GM19438 (cell line): ENCODE measurements around the gene ORM2.

ENCODE experiments used
- ATAC-seq: cut with Tn5 transposase; IDR thresholded peaks from one replicate; pipeline ENCODE4 v1.9.1; 2021; ENCODE audit warnings: low read depth; ENCODE audit not compliant: unreplicated experiment

The ORM2 gene

DNA sequence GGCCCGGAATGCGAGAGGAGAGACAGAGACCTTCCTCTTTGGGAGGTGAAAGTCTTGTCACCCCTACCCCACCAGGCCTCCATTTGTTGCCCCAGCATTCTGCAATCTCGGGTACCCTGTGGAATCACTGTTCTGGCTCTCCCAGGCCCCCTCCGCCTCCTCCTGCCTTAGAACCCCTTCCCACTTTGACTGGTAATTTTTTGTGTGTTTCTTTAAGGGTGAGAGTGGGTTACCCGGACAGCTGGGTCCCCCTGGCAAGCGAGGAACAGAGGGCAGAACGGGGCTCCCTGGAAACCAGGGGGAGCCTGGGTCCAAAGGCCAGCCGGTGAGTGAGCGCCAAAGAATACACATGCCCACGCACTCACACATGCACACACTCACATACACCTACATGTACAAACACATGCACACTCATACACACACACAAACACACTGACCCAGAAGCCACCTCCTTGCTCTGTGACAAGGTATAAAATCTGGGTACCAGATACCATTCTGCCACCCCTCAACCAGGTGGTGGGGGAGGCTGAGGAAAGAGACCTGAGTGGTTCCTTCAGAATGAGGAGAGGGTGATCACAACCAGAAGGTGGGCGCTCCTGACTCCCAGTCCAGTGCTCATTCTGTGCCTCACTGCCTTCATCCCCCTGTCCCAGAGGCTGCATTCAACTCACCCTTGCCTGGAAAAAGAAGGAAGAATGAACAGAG, 37.6 kb upstream of the ORM2 start:
- no peak for ATAC-seq

DNA sequence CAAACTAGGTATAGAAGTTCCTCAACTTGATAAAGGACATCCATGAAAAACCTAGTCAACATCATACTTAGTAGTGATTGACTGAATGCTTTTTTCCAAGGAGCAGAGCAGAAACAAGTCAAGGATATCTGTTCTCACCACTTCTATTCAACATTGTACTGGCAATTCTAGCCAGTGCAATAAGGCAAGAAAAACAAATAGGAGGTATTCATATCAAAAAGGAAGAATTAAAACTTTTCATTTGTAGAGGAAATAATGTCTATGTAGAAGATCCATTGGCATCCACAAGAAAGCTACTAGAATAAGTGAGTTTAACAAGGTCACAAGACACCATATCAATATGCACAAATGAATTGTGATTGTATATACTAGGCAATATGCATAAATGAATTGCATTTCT, 35.0 kb upstream of the ORM2 start:
- no peak for ATAC-seq

DNA sequence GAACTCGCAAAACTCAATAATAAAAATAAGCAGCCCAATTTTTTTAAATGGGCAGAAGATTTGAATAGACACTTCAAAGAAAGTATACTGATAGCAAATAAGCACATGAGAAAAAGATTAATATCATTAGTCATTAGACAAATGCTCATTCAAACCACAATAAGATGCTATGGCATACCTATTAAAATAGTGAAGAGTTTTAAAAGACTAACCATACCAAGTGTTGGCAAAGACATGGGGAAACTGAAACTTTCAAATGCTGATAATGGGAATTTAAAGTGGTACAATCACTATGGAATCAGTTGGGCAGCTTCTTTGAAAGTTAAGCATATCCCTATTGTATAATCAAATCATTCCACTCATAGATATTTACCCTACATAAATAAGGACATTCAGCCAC, 33.3 kb upstream of the ORM2 start:
- ATAC-seq: no peak

DNA sequence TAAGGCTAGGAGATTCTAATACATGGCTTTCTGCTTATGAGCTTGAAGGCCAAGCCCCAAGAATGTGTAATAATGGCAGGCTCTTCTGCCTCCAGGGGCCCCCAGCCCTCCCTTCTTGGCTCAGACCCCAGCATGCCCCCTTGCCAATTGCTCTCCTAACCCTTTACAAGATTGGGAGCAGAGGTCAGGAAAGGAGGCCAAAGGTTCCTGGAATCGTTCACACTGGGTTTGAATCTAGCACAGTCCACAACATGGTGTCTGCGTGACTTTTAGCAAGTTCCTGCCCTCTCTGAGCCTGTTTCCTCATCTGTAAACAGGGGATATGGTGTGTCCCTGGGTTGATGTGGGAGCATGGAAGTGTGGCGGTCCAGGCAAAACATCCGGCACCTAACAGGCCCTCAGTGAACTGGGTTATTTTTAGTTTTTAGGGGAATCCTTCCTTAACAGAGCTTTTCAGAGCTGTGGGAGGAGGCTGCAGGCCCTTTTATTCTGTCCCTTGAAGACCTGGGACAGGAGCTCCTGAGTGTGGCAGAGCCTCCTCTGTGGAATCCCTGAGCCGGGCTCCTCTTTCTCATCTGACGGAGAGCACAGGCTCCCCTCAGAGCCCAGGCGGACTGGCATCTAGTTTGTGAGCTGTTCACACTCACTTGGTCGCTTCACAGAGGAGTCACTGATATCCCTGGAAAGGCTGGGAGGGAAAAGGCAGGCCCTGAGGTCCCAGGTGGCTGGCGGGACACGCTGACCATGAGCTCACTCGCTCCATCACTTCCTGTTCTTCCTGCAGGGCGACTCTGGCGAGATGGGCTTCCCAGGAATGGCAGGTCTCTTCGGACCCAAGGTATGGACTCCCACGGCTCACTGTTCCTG, 30.1 kb upstream of the ORM2 start:
- no peak for ATAC-seq

DNA sequence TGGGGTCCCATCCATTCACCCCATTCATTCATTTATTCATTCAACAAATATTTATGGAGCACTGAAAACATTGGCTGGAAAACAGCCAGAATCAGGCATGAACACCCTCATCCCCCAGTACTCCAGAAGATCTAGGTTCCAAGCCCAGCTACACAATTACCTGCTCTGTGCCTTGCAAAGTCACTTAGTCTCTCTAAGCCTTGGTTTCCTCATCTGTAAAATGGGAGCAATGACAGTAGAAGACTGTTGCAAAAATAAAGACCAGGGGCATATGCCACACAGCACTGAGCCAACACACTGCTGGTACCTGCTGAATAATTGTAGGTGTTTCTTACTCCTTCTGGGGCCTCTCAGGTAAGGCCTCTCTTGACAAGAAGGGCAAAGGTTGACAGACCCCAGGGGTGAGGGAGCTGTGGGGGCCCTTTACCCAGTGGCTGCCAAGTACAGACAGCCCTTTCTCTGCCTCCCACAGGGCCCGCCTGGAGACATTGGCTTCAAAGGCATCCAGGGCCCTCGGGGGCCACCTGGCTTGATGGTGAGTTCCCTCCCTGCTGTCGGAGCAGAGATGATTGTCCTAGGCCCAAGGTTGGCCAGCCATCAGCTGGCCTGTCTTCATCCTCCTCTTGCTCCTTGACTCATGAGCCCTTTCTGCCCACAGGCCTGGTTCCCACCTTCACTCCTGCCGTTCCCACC, 29.4 kb upstream of the ORM2 start:
- ATAC-seq: no peak

DNA sequence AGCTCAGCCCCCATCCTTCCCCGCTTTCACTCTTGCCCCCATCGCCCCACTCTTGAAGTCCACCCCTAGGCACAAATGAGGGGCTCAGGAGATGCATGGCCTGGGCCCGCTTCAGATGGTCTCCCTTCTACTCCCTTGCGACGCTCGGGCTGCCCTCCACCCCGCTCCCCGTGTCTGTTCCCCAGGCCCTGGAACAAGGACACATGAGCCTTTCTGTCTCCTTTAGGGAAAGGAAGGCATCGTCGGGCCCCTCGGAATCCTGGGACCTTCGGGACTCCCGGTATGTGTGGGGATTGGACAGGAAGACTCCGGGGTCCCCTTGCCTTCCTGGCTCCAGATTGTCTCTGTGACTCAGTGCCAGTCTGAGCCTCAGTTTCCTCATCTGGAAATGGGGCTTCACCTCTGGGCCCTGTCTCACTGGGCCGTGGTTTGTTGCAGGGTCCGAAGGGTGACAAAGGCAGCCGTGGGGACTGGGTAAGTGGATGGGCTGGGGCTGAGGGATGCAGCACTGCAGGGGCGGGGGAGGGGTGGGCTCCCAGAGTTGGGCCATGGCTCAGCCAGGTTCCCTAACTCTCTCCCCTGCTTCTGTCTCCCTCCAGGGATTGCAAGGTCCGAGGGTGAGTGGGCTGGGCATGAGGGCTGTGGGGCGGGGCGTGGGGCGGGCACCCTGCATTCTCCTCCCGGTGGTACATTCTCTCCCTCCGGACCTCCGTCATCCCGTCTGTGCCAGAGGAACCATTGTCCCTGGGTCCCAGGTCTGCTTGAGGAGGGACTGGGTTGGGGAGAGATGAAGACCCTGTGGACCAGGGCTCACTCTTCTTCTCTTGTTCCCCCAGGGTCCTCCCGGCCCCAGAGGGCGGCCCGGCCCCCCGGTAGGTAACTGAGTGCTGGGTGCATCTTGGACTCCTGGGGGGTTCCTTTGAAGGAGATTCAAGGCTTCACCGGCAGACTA, 28.5 kb upstream of the ORM2 start:
- ATAC-seq: no peak

DNA sequence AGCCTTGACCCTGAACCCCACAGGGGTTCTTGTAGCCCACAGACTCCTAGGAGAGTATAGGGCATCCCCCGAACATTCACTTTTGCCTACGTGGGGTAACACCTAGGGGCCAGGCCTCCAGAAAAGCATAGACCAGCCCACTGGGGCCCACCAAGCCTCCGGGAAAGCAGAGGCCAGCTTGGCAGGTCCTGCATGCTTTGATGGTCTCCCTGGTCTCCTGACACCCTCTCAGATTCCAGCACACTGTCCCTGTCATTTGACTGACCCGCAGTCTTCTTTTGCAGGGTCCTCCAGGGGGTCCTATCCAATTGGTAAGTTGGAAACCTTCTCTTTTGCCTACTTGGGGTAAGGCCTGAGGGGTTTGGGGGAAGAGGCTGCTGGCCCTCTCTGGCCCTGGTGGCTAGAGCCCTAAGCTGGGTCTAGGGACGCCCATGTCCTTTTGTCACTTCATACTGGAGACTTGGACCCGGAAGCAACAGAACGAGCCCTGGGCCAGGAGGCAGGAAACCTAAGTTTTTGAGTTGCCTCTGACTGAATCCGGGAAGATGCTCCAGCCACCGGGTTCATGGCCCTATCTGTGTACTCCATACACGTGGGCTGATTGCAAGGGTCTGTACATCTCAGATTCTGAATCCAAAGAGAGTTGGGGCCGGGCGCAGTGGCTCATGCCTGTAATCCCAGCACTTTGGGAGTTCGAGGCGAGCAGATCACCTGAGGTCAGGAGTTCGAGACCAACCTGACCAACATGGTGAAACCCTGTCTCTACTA, 27.7 kb upstream of the ORM2 start:
- no peak for ATAC-seq

DNA sequence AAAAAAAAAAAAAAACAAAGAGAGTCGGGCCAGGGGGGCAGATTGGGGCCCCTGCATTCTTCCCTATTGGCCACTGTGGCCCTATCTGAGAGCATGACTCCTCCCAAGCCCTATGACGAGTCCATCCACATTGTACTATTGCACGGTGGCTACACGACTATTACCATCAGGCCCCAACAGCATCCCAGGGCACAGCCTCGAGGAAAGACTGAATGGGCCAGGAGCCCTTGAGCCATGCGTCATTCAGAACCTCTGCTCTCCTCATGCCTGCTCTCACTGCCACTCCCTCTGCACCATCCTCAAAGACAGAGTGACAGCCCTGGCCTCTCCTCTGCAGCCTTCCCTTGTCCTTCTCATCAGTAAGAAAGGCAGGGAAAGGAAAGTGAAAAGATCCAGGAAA, 26.9 kb upstream of the ORM2 start:
- no peak for ATAC-seq

DNA sequence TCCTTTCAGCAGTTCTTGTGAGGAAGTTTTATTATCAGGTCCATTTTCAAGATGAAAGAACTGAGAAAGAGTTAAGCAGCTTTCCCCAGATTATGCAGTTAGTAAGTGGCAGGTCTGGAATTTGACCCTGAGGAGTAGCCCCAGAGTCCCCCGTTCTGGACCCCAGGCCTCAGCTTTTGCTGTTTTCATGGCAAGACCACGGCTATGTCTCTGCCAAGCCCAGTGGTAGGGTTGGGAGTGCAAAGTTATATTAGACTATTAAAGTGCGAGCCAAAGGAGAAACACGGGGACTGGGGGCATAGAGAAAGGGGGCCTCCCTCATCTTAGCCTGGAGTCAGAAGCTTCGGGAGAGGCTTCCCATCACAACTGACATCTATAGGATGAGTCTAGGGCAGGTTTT, 26.1 kb upstream of the ORM2 start:
- no peak for ATAC-seq

DNA sequence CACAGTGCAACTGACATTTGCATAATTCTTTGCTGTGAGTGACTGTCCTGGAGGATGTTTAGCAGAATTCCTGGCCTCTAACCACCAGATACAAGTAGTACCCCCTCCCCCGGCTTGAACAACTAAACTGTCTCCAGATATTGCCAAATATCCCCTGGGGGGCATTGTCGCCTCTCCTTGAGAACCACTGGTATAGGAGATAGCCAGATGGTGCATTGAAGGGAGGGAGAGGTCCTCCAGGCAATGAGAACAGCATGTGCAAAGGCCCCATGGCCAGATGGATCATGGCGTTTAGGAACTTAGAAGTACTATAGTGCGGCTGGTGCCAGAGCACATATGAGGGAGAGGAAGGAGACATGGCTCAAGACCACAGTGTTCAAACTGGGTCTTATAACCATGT, 25.7 kb upstream of the ORM2 start:
- no peak for ATAC-seq

DNA sequence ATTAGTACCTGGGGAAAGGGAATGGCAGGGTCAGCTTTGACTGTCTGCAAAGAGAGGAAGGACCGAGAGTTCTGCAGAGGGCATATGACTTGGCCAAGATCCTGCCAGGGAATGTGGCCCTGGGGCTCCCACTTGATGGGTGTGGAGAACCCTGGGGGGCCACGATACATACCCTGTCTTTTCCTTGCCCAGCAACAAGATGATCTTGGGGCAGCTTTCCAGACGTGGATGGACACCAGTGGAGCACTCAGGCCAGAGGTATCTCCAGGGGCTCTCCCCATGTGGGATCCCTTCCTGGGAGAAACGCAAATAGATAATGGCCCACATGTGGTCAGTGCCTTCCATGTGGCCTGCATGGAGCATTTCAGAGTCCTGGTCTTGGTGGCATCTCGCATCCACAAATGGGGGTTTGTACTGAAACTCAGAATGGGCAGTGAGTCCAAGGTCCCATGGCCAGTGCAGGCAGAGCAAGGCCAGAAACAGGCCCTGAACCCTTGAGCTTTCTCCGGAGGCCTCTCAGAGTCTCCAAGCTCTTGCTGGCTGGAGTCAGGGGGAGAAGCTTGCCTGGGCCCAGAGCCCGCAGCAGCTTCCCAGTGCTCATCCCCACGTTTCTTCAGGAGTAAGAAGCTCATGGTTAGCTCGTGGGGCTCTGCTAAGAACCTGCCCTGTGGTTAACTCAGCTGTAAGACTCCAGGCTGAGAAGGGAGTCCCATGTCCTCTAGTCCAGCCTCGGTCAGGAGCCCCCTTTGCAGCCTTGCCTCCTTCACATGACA, 25.1 kb upstream of the ORM2 start:
- no peak for ATAC-seq

DNA sequence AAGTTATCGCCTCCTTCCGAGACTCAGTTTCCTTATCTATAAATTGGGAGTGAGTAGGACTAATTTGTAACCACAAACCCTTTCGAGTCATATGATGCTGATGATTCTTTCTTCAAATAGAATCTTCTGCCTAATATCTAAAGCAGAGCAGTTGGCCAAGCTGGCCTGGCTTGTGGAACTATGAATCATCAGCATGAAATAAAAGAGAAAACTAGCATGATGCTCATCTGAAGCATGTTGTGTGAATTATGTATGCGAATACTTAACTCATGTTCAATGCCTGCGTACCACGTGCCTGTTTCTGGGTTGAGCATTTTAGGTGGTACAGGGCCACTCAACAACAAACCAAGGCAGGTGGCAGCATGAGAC, 21.8 kb upstream of the ORM2 start:
- ATAC-seq: no peak

DNA sequence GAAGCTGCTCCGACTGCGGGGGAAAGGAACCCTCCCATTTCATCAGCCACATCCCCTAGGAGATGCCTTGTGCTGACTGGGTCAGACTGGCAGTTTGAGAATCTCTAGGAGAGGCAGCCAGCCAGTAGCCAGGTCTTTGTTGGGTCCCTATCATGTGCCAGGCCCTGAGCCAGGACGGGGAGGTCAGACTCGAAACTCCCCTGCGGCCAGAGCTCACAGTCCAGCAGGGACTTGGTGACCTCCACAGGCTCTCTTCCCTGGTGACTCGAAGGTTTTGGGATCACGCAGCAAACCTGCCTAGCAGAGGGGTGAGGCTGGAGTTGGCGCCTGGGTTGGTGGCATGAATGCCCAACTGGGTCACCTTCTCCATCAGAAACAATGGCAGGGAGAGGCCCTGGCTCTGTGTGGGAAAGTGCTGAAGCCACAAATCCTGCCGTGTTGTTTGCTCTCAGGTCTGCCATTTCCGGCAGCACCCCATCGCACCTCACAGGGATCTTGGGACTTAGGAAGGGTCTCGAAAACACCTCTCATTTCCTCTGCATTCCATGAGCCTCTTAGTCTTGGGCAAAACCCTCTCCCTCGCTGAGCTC, 21.2 kb upstream of the ORM2 start:
- no peak for ATAC-seq

DNA sequence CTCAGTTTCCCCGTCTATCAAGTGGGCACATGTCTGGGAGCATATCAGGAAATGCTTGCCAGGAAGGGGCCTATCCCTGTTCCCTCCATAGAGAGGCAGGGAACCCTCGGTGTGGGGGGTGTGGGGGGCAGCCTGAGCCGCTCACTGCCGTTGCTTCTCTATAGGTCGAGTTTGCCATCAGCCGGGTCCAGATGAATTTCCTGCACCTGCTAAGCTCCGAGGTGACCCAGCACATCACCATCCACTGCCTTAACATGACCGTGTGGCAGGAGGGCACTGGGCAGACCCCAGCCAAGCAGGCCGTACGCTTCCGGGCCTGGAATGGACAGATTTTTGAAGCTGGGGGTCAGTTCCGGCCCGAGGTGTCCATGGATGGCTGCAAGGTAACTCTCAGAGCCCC, 20.6 kb upstream of the ORM2 start:
- no peak for ATAC-seq

DNA sequence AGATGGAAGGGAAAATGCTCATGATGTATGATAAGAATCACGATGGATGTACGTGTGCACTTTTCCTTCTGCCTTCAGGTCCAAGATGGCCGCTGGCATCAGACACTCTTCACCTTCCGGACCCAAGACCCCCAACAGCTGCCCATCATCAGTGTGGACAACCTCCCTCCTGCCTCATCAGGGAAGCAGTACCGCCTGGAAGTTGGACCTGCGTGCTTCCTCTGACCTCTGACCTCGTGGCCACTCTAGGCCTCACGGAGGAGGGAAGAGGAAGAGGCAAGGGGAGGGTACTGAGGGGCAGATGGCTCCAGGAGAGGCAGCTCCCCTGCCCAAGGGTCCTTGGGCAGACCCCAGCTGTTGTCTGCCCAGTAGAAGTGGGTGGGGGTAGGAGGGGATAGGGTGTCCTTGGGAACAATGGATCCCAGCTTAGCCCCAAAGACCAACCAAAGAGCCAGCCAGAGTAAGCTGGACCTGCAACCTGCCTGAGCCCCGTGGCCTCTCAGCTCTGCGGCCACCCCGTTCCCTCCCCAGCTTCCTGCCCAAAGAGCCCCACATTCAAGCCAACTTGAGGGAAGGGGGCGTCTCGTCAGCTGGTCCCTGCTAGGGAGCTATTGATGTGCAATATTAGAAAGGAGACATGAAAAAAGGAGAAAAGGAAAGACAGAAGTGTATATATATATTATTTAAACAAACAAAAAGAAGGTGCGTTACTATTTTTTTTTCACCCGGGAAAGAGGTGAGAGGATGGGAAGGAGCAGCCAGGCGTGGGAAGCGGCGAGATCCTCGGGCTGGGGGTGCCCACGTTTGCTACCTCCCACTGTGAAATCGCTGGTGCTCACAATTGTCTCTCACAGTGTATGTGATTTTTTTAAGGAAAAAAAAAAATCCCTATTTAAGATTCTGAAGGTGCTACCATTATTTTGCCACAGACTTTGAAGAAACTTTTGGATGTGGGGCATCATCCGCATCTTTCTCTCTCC, 18.9 kb upstream of the ORM2 start:
- no peak for ATAC-seq

DNA sequence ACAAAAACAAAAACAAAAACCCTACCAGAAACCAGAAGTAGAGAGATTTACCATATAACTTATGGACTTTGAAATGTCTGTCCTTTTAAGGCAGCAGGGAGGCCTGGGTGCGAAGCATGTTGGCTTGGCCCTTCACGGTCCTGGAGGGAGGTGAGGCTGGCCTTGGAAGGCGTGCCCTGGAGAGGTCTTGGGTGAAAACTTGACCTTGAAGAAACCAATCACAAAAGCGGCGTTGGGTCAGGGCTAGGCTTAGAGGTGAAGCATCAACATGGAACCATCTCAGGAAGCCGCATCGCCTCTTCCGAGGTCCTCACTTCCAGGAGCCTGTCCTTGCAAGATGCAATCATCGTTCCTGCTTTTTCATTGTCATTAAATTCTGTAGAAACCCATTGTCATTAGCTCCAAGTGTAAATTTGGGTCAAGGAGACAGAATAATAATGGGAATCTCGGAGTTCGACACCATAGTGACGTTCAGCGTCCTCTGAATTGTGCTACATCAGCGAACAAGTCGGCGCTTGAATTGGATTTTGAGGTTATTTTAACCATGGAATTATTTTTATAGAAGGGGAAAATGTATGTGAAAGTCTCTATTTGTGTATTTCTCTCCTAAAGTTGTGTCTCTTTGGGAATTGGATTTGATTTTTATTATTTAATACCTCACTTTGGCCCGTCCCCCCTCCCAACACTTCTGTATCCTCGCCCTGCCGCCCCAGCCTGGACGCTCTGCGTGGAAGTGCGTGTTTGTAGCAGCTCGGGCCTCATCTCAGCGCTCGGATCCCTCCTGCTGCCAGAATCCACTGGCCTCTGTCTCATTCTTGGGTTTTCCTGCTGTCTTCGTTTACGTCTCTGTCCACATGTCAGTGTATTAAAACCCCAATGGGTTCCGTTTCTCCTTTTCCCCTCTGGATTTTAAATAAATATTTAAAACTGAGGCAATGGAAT, 17.8 kb upstream of the ORM2 start:
- no peak for ATAC-seq

DNA sequence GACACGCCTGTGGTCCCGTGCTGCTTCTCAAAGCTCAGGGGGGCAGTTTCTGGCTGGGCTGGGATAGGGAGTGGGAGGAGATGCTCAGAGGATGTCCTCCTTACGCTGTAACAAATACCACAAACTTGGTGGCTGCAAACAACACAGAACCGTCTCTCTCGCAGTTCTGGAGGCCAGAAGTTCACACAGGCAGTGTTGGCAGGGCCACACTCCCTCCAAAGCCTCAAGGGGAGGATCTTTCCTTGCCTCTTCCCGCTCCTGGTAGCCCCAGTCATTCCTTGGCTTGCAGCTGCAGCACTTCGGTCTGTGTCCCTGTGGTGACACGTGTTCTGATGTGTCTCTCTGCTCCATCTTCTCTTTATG, 17.2 kb upstream of the ORM2 start:
- ATAC-seq: no peak
